Measurements from ENCODE around the gene RBM20. TPM values are rescaled to one million over a fixed set of nuclear protein-coding genes. Genes with fewer than 3 reads are reported as not detected.

RBM20 gene
- total and polyA plus RNA-seq, 2 of the 13 experiments (the other 11 are each of a cell fraction or from before 2014, with no cell fraction given): 0.02 to 0.22 TPM

DNA sequence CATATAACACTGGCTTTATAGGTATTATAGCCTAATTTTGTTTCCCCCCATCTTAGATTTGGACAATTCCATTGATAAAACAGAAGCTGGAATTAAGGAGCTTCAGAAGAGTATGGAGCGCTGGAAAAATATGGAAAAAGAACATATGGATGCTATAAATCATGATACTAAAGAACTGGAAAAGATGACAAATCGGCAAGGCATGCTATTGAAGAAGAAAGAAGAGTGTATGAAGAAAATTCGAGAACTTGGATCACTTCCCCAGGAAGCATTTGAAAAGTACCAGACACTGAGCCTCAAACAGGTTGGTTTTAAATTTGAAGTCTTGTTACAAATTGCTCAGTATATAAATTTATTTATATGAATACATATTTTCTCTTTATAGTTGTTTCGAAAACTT lies 42.6 kb upstream of the RBM20 start:
- Histone ChIP-seq H3K4me1 (ENCODE audit: insufficient read depth, low read length) (no peaks in the 10 kb centered on the region), H3K9me3 (ENCODE audit: low read length) (no peaks in the 10 kb centered on the region), H4K20me1 (ENCODE audit: insufficient read depth, low read length) (no peaks in the 10 kb centered on the region), H3K36me3 (replicated peaks in 1 of 2; ENCODE audit: control insufficient read depth in 1 of 2, insufficient read depth in 2 of 2, low read length in 2 of 2) (peaks cover 2 to 40% of the 10 kb centered on the region in 2 experiments; a peak in 4 of 5 replicates), H3K79me2 (ENCODE audit: insufficient read depth, low read length) (no peaks in the 10 kb centered on the region), H3K4me3 (replicated peaks in 1 of 3; ENCODE audit: insufficient read depth in 1 of 3, low read depth in 2 of 3, low read length in 3 of 3) (no peak overlapping the region), H2AFZ (ENCODE audit: low read length) (no peak overlapping the region), H3K4me2 (ENCODE audit: low read depth, low read length) (no peak overlapping the region), H3K27me3 (ENCODE audit: control insufficient read depth in 1 of 2, insufficient read depth in 2 of 2, low read length in 2 of 2) (no peaks in the 10 kb centered on the region), H3K27ac (ENCODE audit: extremely low read length, insufficient read depth, low read length) (no peak overlapping the region), H3K9ac (ENCODE audit: insufficient read depth, low read depth, low read length) (no peak overlapping the region)
- CTCF ChIA-PET (ENCODE audit: low intra/inter-chr PET ratio, low total read pairs): no interaction called here
- FAIRE-seq: no peak
- DNase-seq (ENCODE audit: low spot score): no peak
- TF ChIP-seq NFATC3 (CRISPR knock-in tag; IDR thresholded peaks at IDR 0.05) (no peak), ZNF841 (CRISPR knock-in tag; IDR thresholded peaks at IDR 0.05; ENCODE audit: borderline replicate concordance) (no peak), IKZF4 (CRISPR knock-in tag; IDR thresholded peaks at IDR 0.05; ENCODE audit: borderline replicate concordance, low read depth, not compliant biosample characterization) (no peak), ZNF781 (CRISPR knock-in tag; IDR thresholded peaks at IDR 0.05; ENCODE audit: borderline replicate concordance, not compliant biosample characterization) (no peak), FOXC1 (CRISPR knock-in tag; IDR thresholded peaks at IDR 0.05; ENCODE audit: borderline replicate concordance) (no peak), TMF1 (CRISPR knock-in tag; IDR thresholded peaks at IDR 0.05; ENCODE audit: low read depth) (no peak), ETV5 (CRISPR knock-in tag; IDR thresholded peaks at IDR 0.05; ENCODE audit: borderline replicate concordance) (no peak), ZNF674 (CRISPR knock-in tag; IDR thresholded peaks at IDR 0.05; ENCODE audit: low read depth) (no peak), ZNF264 (CRISPR knock-in tag; IDR thresholded peaks at IDR 0.05) (no peak), FOXO1 (CRISPR knock-in tag; IDR thresholded peaks at IDR 0.05) (no peak), CREB1 (IDR thresholded peaks at IDR 0.05) (no peak), CREB1 (CRISPR knock-in tag; IDR thresholded peaks at IDR 0.05) (no peak), KLF6 (CRISPR knock-in tag; IDR thresholded peaks at IDR 0.05) (no peak), TBP (CRISPR knock-in tag; IDR thresholded peaks at IDR 0.05) (no peak), NFYC (CRISPR knock-in tag; IDR thresholded peaks at IDR 0.05) (no peak), ADNP (CRISPR knock-in tag; IDR thresholded peaks at IDR 0.05) (no peak)
- TF ChIP-seq, protein P1, sequence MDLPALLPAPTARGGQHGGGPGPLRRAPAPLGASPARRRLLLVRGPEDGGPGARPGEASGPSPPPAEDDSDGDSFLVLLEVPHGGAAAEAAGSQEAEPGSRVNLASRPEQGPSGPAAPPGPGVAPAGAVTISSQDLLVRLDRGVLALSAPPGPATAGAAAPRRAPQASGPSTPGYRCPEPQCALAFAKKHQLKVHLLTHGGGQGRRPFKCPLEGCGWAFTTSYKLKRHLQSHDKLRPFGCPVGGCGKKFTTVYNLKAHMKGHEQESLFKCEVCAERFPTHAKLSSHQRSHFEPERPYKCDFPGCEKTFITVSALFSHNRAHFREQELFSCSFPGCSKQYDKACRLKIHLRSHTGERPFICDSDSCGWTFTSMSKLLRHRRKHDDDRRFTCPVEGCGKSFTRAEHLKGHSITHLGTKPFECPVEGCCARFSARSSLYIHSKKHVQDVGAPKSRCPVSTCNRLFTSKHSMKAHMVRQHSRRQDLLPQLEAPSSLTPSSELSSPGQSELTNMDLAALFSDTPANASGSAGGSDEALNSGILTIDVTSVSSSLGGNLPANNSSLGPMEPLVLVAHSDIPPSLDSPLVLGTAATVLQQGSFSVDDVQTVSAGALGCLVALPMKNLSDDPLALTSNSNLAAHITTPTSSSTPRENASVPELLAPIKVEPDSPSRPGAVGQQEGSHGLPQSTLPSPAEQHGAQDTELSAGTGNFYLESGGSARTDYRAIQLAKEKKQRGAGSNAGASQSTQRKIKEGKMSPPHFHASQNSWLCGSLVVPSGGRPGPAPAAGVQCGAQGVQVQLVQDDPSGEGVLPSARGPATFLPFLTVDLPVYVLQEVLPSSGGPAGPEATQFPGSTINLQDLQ (CRISPR knock-in tag; IDR thresholded peaks at IDR 0.05): no peak
- TF ChIP-seq, protein P2, sequence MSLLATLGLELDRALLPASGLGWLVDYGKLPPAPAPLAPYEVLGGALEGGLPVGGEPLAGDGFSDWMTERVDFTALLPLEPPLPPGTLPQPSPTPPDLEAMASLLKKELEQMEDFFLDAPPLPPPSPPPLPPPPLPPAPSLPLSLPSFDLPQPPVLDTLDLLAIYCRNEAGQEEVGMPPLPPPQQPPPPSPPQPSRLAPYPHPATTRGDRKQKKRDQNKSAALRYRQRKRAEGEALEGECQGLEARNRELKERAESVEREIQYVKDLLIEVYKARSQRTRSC (CRISPR knock-in tag; IDR thresholded peaks at IDR 0.05; ENCODE audit: low read depth): no peak
- 97% methylated on average over 4 of the region's 4 CpGs for WGBS (ENCODE audit: low lambda C conversion rate)
- intact Hi-C loops (cut with micrococcal nuclease; ENCODE audit: unreplicated experiment) (no loop called here), in situ Hi-C loops (cut with HindIII; ENCODE audit: extremely low pct_ligation_motif_present, low pct_unique_long_range_greater_than_20kb) (loop anchor here (25.0 kb wide), 1 partner anchor 286 kb away; no protein-coding TSS in a partner anchor)
- POLR2A ChIA-PET: no interaction called here
- BruUV-seq (replicated peaks): no TSS peak
- no peak for ATAC-seq
